ENCODE measurements around the gene RBM10. TPM values are rescaled to one million over a fixed set of nuclear protein-coding genes. Genes with fewer than 3 reads are reported as not detected.

The RBM10 gene
- total and polyA plus RNA-seq, 9 of the 15 experiments (the other 6 are each of a cell fraction or from before 2014, with no cell fraction given) = 1.1 to 61.7 (median 31.5) TPM

- no peak for TF ChIP-seq ZBTB49 (CRISPR knock-in tag; IDR thresholded peaks at IDR 0.05; ENCODE audit: borderline replicate concordance)
- TF ChIP-seq ZNF121 (CRISPR knock-in tag; conservative IDR thresholded peaks at IDR 0.05) = no peak
- TF ChIP-seq SMAD2 (IDR thresholded peaks at IDR 0.05; ENCODE audit: low read depth, low read length) = no peak
- TF ChIP-seq NEUROD1 (IDR thresholded peaks at IDR 0.05; ENCODE audit: borderline replicate concordance, low read depth, low read length, partially characterized antibody) = peak; percentile 91
- no peak for TF ChIP-seq ZNF263 (CRISPR knock-in tag; IDR thresholded peaks at IDR 0.05; ENCODE audit: borderline replicate concordance)
- no peak for TF ChIP-seq CAMTA2 (CRISPR knock-in tag; conservative IDR thresholded peaks at IDR 0.05)
- no peak for TF ChIP-seq PHB2 (IDR thresholded peaks at IDR 0.05; ENCODE audit: low read depth)
- TF ChIP-seq TAF1 (IDR thresholded peaks at IDR 0.05; ENCODE audit: control insufficient read depth, extremely low read depth, insufficient read depth, low read length, severe bottlenecking) = peak; percentile 27
- TF ChIP-seq NR4A1 (CRISPR knock-in tag; IDR thresholded peaks at IDR 0.05) = no peak
- no peak for TF ChIP-seq NR4A1 (tag; IDR thresholded peaks at IDR 0.05)
- no peak for TF ChIP-seq HMG20A (CRISPR knock-in tag; conservative IDR thresholded peaks at IDR 0.05)
- TF ChIP-seq NONO (IDR thresholded peaks at IDR 0.05; ENCODE audit: low read depth in 2 of 2, low read length in 1 of 2) = no peak
- peak; percentile 40; the same call in 1 of the 2 replicates for TF ChIP-seq L3MBTL2 (IDR thresholded peaks at IDR 0.05)
- TF ChIP-seq MEIS2 (IDR thresholded peaks at IDR 0.05; ENCODE audit: partially characterized antibody) = peak; percentile 85
- peak; percentile 83 for TF ChIP-seq ZFX (CRISPR knock-in tag; IDR thresholded peaks at IDR 0.05)
- no peak for TF ChIP-seq AFF4 (CRISPR knock-in tag; IDR thresholded peaks at IDR 0.05)
- no peak for TF ChIP-seq SMARCC2 (IDR thresholded peaks at IDR 0.05; ENCODE audit: low read depth)
- no peak for TF ChIP-seq CSDE1 (IDR thresholded peaks at IDR 0.05)
- TF ChIP-seq NR3C1 (CRISPR knock-in tag; IDR thresholded peaks at IDR 0.05) = no peak
- TF ChIP-seq SRSF1 (IDR thresholded peaks at IDR 0.05; ENCODE audit: low read depth, low read length) = no peak
- no peak for TF ChIP-seq TRIM28 (IDR thresholded peaks at IDR 0.05)
- TF ChIP-seq JUND (IDR thresholded peaks at IDR 0.05; ENCODE audit: borderline replicate concordance, low read depth, low read length) = 0 out of 2 replicates have a peak, but pooled peaks have one; percentile 4
- TF ChIP-seq JUND (tag; IDR thresholded peaks at IDR 0.05; ENCODE audit: borderline replicate concordance, low read depth, low read length) = no peak
- no peak for TF ChIP-seq RFX1 (IDR thresholded peaks at IDR 0.05)
- TF ChIP-seq ZNF445 (CRISPR knock-in tag; IDR thresholded peaks at IDR 0.05; ENCODE audit: low read depth) = no peak
Observed at GRCh38 chrX:47129157-47129898, 15.7 kb upstream of the RBM10 start (continued).
